ENCODE data around the gene ASB12. TPM values are rescaled to one million over a fixed set of nuclear protein-coding genes. Genes with fewer than 3 reads are reported as not detected.
A peak's percentile ranks its signal among the peaks of the same experiment; 100 is the strongest.
"Not testable (repeated sequence)": the region's sequence is repeated elsewhere in the genome, so short reads cannot be mapped to it uniquely, and the experiment has no call there.

ASB12 gene, protein sequence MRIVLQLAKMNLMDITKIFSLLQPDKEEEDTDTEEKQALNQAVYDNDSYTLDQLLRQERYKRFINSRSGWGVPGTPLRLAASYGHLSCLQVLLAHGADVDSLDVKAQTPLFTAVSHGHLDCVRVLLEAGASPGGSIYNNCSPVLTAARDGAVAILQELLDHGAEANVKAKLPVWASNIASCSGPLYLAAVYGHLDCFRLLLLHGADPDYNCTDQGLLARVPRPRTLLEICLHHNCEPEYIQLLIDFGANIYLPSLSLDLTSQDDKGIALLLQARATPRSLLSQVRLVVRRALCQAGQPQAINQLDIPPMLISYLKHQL
- 5.7 TPM for total RNA-seq

- peak; percentile 30 for DNase-seq
Measured at GRCh38 chrX:64230123-64230970, at the start of gene ASB12. ASB12 (minus strand) TSS chrX:64230607; CDS start chrX:64225650, 4,957 bp downstream.

GRCh38 chrX:64265265-64265664, 34.9 kb upstream of the ASB12 start:
- DNase-seq: peak; percentile 12

DNA sequence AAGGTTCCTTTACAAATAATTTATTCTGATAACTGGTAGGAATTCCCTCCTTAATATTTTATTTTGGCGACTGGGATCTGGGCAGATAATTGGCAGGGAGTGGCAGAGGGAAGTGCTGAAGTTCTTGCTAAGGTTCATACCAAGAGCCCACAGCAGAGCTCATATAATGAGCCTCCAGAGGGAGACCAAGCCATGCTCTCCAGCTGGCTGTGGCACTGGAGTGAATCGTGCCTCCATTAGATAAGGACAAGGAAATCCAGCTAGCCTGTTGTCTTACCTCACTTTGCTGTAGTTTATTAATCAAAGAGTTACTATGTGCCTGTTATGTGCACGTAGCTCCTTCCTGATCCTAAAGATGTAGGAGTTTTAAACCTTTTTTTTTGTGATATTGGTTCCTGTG, 1.3 kb downstream of the ASB12 start:
- no peak for DNase-seq

DNA sequence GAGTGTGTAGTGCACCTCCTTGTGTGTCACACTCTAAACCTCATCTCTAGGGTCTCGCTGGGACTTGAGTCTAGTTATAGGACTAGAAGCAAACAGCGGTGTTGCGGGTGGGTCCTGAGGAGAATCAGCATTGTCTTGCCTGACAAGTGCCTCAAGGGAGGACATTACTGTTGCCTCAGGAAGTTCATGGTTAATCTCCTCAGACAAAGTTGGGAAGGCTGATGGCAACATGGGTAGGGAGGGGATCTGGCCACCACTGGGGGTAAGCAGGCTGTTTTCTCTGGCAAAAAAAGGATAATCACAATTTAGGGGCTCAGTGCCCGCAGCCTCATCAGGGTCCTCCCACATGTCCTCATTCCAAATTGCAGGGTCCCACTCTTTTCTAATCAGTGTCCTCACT, 12.4 kb downstream of the ASB12 start:
- DNase-seq: no peak

DNA sequence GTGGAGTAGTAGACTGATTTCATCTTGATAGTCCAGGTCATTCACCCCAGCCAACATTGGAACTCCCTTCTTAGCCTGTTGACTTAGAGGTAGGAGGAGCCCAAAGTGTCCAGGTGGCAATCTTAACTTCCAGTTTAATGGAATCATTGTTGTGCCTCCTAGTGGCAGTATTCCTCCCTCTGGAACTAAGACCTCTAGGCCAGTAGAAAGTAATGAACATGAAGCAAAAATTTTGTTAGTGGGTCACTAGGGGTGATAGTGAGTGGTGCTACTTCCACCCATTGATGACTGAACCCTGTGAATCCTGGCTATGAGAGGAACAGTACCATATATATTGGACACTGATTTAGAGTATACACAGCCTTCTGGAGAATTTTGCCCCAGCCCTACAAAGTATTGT, 16.4 kb downstream of the ASB12 start:
- DNase-seq: not testable (repeated sequence)

GRCh38 chrX:64206556-64207162, 23.7 kb downstream of the ASB12 start:
- peak; percentile 43 for DNase-seq

DNA sequence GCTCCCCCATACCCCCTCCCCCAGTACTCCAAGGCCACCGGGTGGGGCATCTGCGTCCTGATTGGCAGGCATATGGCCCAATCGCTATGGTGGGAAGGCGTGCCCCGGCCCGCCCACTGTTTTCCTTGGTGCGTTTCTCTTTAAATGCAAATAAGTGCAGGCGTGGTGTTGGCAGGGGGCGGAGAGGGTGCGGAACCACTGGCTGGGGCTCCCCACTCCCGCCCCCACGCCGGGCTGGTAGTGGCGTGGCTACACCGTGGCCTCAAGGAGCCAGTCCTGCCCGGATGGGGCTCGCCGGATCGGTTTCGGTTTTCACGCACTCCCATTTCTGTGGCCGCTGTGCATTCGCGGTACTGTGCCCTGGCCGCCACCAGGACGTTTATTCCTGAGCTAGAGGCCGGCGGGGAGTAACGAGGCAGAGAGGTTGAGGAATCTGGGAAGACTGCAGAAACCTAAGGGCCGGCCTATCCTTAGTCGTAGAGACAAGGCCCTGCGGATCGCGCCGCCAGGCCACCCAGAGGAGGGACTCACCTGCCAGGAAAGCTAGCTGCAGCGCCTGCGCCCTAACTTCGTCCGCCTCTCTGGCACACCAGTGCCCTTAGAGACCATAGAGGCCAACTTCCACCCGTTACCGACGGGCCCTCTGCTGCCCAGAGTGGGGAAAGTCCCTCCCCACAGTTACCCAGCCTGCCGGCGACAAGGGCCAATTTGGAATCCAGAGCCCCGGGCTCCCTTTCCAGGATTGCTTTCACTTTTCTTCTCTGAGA, 24.5 kb downstream of the ASB12 start:
- DNase-seq: peak; percentile 97

DNA sequence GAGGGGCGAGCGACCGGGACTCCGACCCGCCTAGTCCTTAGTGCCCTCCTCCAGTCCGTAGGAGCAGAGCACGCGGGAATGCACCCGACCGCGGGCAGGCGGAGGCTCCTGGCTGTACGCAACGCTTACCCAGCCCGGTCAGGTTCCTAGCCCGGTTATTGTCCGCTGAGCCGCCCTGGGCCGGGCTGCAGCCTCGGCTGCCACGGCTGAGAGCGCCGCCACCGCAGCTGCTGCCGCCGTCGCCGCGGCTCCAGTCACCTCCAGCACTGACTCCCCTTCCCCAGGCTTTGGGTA, 25.0 kb downstream of the ASB12 start, which contains the start of gene AMER1:
Gene AMER1 (minus strand): TSS at position 268 of the 294 bp plus-strand sequence. CDS start 12,422 bp downstream, outside the sequence.
- DNase-seq: no peak

DNA sequence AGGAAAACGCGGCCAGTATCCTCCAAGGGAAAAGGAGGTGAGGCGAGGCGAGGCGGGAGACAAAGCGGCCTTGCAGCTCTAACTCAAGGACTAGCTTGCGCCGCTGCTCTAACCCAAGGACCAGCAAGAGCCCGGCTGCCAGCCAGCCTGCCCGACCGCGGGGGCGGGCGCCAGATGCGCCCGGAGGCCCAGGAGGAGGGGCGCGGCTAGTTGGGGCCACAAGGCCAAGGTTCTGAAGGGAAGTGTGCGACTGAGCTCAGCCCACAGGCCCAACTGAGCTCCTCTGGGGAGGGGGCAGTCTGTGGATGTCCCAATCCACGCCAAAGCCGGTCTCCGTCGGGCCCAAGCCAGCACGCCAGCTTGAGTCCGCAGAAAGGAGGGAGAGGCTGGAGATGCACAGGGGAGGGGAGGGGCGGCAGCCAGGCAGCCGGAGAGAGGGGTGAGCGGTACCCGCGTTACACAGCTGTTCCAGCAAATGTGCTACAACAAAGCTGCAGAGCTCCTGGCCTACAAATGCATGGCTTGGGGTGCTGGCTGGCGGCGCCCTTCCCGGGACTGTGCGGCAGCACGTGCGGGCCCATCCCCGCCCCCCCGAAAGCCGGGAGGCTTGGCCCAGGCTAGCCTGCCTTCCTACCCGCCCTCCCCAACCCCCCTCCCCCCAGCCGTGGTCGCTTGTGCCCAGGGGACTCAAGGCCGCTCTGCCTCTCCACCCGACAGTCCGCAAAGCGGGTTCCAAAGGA, 25.5 kb downstream of the ASB12 start:
- DNase-seq: peak; percentile 63

- peak; percentile 13 for DNase-seq
Measured at GRCh38 chrX:64204252-64204651, 26.2 kb downstream of the ASB12 start.

DNA sequence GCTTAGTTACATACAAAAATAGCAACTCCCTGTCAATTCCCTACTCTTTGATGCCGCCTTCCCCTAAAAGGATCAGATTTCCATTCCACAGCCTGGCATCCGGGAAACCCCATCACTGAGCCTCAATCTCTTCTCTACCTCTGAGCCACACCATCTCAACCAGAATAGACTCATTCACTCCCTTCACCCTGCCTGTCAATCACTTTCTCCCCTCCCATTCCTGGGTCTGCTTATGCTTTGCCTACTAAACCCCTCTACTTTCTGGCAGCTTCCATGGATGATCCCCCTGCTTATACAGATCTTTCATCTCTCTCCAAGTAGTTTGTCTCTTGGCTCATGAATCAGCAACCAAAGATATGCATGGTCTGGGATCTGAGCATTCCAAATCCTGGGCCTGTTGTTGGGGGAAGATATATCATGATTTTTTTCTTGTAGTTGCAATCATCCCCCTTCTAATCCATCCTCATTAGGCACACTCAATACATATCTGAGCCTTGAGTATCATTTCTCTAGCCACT, 27.5 kb downstream of the ASB12 start:
- DNase-seq: peak; percentile 3

DNA sequence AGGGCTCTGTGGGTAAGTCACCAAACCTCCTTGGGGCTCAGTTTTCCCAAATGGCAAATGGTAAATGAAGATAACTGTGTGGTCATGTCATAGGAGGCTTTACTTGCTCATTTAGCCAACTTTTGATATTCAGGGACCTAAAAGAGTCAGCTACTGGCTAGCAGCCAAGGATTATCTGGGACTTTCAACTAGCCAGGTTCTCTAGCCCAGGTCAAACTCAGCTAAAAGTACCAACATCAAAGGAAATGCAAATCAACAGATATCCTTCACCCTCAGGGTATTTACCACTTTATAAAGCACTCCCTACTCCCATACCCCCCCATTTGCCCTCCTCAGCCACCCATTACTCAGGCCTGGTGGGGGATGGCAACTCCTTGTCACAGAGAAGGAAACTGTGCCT, 32.4 kb downstream of the ASB12 start:
- no peak for DNase-seq

DNA sequence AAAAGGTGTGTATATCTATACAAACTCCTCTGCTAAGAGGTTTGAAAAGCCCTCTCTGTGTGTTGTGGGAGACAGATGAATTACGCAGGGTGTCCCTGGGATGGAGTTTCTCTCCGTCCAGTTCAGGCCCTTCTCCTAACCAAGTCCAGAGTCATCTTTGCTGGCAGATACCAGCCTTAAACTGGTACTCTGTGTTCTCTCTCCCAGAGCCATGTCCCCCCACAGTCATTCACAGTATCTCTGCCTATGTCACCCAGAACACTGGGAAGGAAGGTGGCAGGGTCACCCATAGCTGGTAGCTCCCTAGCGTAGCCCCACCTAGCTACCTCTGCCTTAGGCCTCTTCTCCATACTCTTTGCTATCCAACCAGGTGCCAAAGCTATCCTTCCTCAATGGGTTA, 33.8 kb downstream of the ASB12 start:
- DNase-seq: no peak

- no peak for DNase-seq
Measured at GRCh38 chrX:64195862-64196261, 34.5 kb downstream of the ASB12 start.

- DNase-seq: no peak
Measured at GRCh38 chrX:64192673-64193072, 37.7 kb downstream of the ASB12 start.

GRCh38 chrX:64192040-64192439, 38.4 kb downstream of the ASB12 start:
- DNase-seq: no peak

DNA sequence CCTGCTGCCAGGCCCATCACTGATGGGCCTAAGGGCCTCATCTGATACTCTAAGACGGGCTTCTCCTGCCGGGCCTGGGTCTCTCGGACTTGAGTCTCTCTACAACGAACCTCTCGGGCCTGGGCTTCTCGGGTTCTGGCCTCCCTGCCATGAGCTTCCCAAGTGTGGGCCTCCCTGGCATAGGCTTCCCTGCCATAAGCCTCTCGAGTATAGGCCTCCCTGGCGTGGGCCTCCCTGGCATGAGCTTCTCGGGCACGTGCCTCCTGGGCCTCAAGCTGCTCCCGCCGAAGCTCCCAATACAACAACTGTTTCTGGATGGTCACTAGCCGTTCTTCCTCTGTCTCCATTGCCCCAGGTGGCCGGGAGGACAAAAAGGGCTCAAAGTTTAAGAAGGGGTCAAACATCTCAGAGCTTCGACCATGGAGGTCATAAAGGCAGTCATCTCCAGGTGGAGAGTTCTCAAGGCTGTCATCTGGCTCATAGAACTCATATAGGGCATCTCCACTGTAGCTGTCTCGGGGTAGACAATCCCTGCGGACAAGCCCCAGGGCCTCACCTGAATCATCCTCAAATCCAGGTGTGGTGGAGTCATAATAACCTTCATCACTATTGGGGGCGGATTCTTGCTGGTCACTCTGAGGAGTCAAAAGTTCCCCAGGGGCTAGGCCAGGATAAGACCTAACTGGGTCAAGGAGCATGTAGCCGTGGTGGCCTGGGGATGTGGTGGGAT, 39.0 kb downstream of the ASB12 start:
- no peak for DNase-seq

- DNase-seq: no peak
Measured at GRCh38 chrX:64190136-64190740, 40.2 kb downstream of the ASB12 start.

GRCh38 chrX:64188901-64189300, 41.5 kb downstream of the ASB12 start:
- no peak for DNase-seq

DNA sequence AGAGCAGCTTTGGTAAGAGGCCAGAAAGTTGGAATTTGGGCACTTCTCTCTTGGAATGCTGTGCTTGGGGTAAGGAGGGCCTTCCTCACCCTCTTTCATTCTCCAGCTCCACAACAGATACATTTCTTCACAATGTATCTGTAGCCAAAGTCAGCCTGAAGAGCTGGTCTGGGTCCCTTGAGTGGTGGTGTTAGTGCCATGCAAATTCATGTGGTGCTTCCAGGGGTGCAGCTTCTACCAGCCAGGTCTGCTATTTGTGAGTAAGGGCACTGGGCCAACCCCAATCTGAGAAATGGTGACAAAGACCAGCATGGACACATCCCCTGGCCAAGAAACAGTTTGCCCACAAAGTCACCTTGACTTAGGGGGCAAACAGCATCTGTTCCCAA, 42.7 kb downstream of the ASB12 start:
- no peak for DNase-seq

Data from tongue (tissue), 2 donors.